CD4-positive, alpha-beta T cell (primary cell): ENCODE measurements around the gene CCDC12. TPM values are rescaled to one million over a fixed set of nuclear protein-coding genes. Genes with fewer than 3 reads are reported as not detected.

Experiments used
- ATAC-seq: fragments of 200-7000 bp; cut with Tn5 transposase; one replicate; pipeline ENCODE4 v1.10.0; 2022; ENCODE audit warnings: mild to moderate bottlenecking; ENCODE audit not compliant: poor library complexity
- CTCF ChIA-PET: fragments of 350-600 bp; sonication (Branson Sonifier 250); formaldehyde crosslinking; loops from one replicate; lab custom pipeline; 2021; ENCODE audit warnings: antibody characterized with exemption, inconsistent platforms; lab: Charles Lee
- POLR2A ChIA-PET: fragments of 350-600 bp; sonication (Branson Sonifier 250); formaldehyde crosslinking; loops from one replicate; lab custom pipeline; 2021; ENCODE audit warnings: antibody characterized with exemption, inconsistent platforms; lab: Charles Lee
- DNase-seq, 14 experiments: peaks; one replicate each; pipeline ENCODE4 v3.0.0-alpha.2; 2013 to 2020; ENCODE audit warnings: mixed read lengths in 2 of 14
- H3K27ac ChIP-seq, 2 donors: one replicate each; pipeline versions ENCODE4 v1.5.1 to v1.7.0; 2013; ENCODE audit warnings: low read length in 2 of 2, low read depth in 1 of 2, mild to moderate bottlenecking in 1 of 2
- H3K27me3 ChIP-seq, 2 experiments: 1 replicate in 1 of 2; 2 replicates in 1 of 2; pipeline versions ENCODE4 v1.6.1 to v1.7.0; 2013; ENCODE audit warnings: low read length in 2 of 2, control low read depth in 1 of 2, mild to moderate bottlenecking in 1 of 2, moderate library complexity in 1 of 2; ENCODE audit not compliant: insufficient read depth in 2 of 2, control insufficient read depth in 1 of 2
- H3K36me3 ChIP-seq: one replicate; pipeline ENCODE4 v1.6.1; 2013; ENCODE audit warnings: low read length, control low read depth; ENCODE audit not compliant: insufficient read depth
- H3K4me1 ChIP-seq: one replicate; pipeline ENCODE4 v1.6.1; 2013; ENCODE audit warnings: low read length, control low read depth; ENCODE audit not compliant: insufficient read depth
- H3K4me3 ChIP-seq: one replicate; pipeline ENCODE4 v1.5.1; 2013; ENCODE audit warnings: mild to moderate bottlenecking, low read length, moderate library complexity
- H3K9me3 ChIP-seq, 2 experiments: 1 replicate in 1 of 2; 2 replicates in 1 of 2; pipeline versions ENCODE4 v1.6.1 to v1.7.0; 2013; ENCODE audit warnings: low read length in 2 of 2, mild to moderate bottlenecking in 2 of 2, control low read depth in 1 of 2, moderate library complexity in 1 of 2; ENCODE audit not compliant: control insufficient read depth in 1 of 2, insufficient read depth in 1 of 2
- H3K27ac Mint-ChIP-seq: one replicate; pipeline ENCODE4 v1.8.0; 2020; ENCODE audit warnings: mixed read lengths
- H3K27me3 Mint-ChIP-seq: one replicate; pipeline ENCODE4 v1.8.0; 2021; ENCODE audit warnings: mixed read lengths
- H3K36me3 Mint-ChIP-seq: one replicate; pipeline ENCODE4 v1.8.0; 2021; ENCODE audit warnings: low read depth, mixed read lengths
- H3K4me1 Mint-ChIP-seq: one replicate; pipeline ENCODE4 v1.8.0; 2021; ENCODE audit warnings: low read depth, mixed read lengths
- H3K4me3 Mint-ChIP-seq: one replicate; pipeline ENCODE4 v1.8.0; 2020; ENCODE audit warnings: mild to moderate bottlenecking, mixed read lengths
- H3K9me3 Mint-ChIP-seq: one replicate; pipeline ENCODE4 v1.8.0; 2020; ENCODE audit warnings: mixed read lengths
- intact Hi-C, 2 experiments: fragments of 100-400 bp; cut with DNase I in 1 of 2; cut with micrococcal nuclease in 1 of 2; formaldehyde crosslinking; loops; one replicate each; pipeline versions ENCODE4 v1.15.1 to v1.9.0; 2023 to 2025; cut with DNase I, micrococcal nuclease
- total RNA-seq, 174 experiments: library from RNA in 2 of 174; stranded (reverse) in 2 of 174; gene quantifications; one replicate each; pipeline ENCODE4 v1.2.3 and lab custom pipeline; 2021 to 2026
- TF ChIP-seq, protein P1 (sequence below): fragments of 200-600 bp; IDR thresholded peaks from one replicate; pipeline ENCODE4 v1.8.0; 2022; ENCODE audit warnings: antibody characterized with exemption, mild to moderate bottlenecking

CCDC12 gene
- total RNA-seq, 2 experiments from 2014 or later = 57.5 to 59.5 TPM

DNA sequence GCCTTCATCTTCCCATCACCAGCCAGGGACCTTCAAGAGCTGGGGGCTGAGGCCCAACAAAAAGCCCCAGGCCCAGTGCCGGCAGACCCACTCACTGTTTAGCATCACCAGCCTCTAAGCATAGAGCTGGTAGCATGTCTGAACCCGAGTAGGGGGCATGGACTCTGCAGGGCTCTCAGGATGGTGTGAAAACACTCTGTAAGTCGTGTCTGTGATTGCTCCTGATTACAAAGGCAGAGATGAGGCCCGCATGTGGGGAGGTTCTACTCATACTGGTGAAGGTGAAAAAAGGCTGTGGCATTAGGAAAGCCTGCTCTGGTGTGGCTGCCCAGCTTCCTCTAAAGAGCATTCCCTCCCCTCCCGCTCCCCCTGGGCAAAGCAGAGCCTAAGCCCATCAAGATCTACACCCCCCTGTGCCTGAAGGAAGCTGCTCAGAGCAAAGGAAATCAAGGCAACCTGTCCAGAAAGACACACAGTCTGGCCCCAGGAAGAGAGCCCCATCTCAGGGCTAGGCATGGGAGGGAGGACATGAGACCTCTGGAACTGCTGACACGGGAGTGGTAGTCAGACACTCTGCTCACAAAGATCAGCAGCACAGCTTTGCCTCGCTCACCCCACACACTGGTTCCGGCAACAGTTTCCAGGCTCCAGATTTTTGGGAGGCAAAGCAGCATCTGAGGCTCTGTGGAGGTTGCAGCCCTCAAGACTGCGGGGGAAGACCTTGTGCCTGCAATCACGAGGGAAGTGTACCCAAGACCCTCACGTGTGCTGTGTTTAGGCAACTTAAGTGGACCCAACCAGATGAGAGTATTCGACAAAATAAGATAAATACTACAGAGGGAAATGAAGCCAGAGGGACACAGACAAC is 36.7 kb downstream of the CCDC12 start:
- H3K9me3 Mint-ChIP-seq = no peaks in the 10 kb centered on the region
- CTCF ChIA-PET = no interaction called here
- Histone ChIP-seq H3K9me3 (no peaks in the 10 kb centered on the region), H3K4me3 (no peak overlapping the region), H3K27me3 (no peaks in the 10 kb centered on the region), H3K27ac (no peak overlapping the region), H3K36me3 (peaks cover 74% of the 10 kb centered on the region), H3K4me1 (peaks cover 54% of the 10 kb centered on the region)
- no peaks in the 10 kb centered on the region for H3K27me3 Mint-ChIP-seq
- intact Hi-C loops = loop anchor here in 1 of 2 experiments (10.0 kb wide), 1 partner anchor 115 kb away; no protein-coding TSS in a partner anchor
- H3K27ac Mint-ChIP-seq = no peak overlapping the region
- H3K4me1 Mint-ChIP-seq = peaks cover 31% of the 10 kb centered on the region
- TF ChIP-seq, protein P1, sequence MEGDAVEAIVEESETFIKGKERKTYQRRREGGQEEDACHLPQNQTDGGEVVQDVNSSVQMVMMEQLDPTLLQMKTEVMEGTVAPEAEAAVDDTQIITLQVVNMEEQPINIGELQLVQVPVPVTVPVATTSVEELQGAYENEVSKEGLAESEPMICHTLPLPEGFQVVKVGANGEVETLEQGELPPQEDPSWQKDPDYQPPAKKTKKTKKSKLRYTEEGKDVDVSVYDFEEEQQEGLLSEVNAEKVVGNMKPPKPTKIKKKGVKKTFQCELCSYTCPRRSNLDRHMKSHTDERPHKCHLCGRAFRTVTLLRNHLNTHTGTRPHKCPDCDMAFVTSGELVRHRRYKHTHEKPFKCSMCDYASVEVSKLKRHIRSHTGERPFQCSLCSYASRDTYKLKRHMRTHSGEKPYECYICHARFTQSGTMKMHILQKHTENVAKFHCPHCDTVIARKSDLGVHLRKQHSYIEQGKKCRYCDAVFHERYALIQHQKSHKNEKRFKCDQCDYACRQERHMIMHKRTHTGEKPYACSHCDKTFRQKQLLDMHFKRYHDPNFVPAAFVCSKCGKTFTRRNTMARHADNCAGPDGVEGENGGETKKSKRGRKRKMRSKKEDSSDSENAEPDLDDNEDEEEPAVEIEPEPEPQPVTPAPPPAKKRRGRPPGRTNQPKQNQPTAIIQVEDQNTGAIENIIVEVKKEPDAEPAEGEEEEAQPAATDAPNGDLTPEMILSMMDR = no peak
- H3K36me3 Mint-ChIP-seq = peaks cover 70% of the 10 kb centered on the region
- DNase-seq (no peak), ATAC-seq (no peak)
- H3K4me3 Mint-ChIP-seq = no peak overlapping the region
- POLR2A ChIA-PET = interaction anchor here (1.3 kb wide), 1 partner anchor 39 kb away, joined by 3 read pairs; the partner anchor contains the start of gene NBEAL2

DNA sequence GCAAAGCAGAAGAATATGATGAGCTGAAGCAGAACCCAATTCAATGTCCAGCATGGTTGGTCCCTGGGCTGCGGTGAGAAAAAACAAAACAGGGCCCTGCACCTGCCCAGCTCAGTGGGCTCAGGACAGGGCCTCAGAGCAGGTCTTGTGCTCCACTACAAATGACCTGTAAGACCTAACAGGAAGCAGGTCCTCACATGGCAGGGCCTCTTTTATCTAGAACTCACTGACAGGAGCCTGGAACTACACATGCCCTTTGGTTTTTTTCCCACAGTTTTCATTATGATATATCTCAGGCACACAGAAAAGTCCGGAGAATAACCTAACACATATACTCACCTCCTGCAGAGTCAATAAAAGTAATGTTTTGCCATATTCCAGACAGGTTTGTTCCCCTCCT is 38.4 kb downstream of the CCDC12 start:
- peaks cover 52% of the 10 kb centered on the region for H3K4me1 ChIP-seq
- ATAC-seq = no peak
- no peak overlapping the region for H3K4me3 ChIP-seq
- peaks cover 73% of the 10 kb centered on the region for H3K36me3 ChIP-seq
- H3K27me3 Mint-ChIP-seq = no peaks in the 10 kb centered on the region
- H3K27ac Mint-ChIP-seq = peak overlapping the region; percentile 55
- no peaks in the 10 kb centered on the region for H3K9me3 Mint-ChIP-seq
- intact Hi-C loops = no loop called here
- CTCF ChIA-PET = no interaction called here
- H3K4me3 Mint-ChIP-seq = no peak overlapping the region
- H3K27me3 ChIP-seq = no peaks in the 10 kb centered on the region
- peaks cover 33% of the 10 kb centered on the region for H3K4me1 Mint-ChIP-seq
- POLR2A ChIA-PET = interaction anchor here (0.7 kb wide), 1 partner anchor 61 kb away, joined by 3 read pairs; no protein-coding TSS in a partner anchor
- no peak for DNase-seq
- no peak overlapping the region for H3K27ac ChIP-seq
- no peaks in the 10 kb centered on the region for H3K9me3 ChIP-seq
- peaks cover 66% of the 10 kb centered on the region for H3K36me3 Mint-ChIP-seq
- TF ChIP-seq, protein P1 = no peak

DNA sequence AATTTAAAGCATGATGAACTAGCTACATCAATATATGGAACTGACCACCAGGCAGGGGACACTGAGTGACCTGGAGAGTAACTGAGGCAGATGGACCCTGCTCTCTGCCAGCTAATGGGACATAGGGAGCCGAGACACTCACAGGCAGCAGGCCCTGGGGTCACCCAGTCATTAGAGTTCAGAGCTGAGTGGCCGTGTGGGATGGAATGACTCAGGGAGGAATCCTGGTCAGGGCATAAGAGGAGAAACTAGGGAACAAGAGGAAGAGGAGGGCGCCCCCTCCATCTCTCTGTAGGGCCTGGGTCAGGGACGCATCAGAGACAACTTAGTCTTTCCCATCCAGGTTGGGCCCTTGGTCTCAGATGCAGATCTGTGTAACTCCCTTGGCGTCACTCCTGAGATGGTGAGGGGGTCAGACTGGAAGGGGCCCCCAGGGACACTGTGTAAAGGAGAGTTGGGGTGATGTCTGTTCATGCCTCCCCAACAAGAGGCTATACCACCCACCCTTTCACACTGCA is 39.8 kb downstream of the CCDC12 start:
- Mint-ChIP-seq H3K9me3 (no peaks in the 10 kb centered on the region), H3K27me3 (no peaks in the 10 kb centered on the region), H3K36me3 (peaks cover 61% of the 10 kb centered on the region), H3K27ac (peak overlapping the region; percentile 61), H3K4me1 (peaks cover 36% of the 10 kb centered on the region), H3K4me3 (no peak overlapping the region)
- DNase-seq = no peak
- ChIA-PET POLR2A (no interaction called here), CTCF (no interaction called here)
- no peak overlapping the region for H3K27ac ChIP-seq
- TF ChIP-seq, protein P1 = no peak
- H3K9me3 ChIP-seq = no peaks in the 10 kb centered on the region
- H3K4me3 ChIP-seq = no peak overlapping the region
- H3K4me1 ChIP-seq = peaks cover 59% of the 10 kb centered on the region
- no peaks in the 10 kb centered on the region for H3K27me3 ChIP-seq
- peaks cover 62% of the 10 kb centered on the region for H3K36me3 ChIP-seq
- intact Hi-C loops = no loop called here
- ATAC-seq = no peak
